GM21360 (cell line): ENCODE measurements around the gene CEACAM19.
"Not testable (repeated sequence)": the region's sequence is repeated elsewhere in the genome, so short reads cannot be mapped to it uniquely, and the experiment has no call there.

ENCODE experiments used
- ATAC-seq: cut with Tn5 transposase; IDR thresholded peaks from one replicate; pipeline ENCODE4 v1.9.1; 2021; ENCODE audit warnings: mild to moderate bottlenecking, moderate library complexity; ENCODE audit not compliant: unreplicated experiment

CEACAM19 gene

DNA sequence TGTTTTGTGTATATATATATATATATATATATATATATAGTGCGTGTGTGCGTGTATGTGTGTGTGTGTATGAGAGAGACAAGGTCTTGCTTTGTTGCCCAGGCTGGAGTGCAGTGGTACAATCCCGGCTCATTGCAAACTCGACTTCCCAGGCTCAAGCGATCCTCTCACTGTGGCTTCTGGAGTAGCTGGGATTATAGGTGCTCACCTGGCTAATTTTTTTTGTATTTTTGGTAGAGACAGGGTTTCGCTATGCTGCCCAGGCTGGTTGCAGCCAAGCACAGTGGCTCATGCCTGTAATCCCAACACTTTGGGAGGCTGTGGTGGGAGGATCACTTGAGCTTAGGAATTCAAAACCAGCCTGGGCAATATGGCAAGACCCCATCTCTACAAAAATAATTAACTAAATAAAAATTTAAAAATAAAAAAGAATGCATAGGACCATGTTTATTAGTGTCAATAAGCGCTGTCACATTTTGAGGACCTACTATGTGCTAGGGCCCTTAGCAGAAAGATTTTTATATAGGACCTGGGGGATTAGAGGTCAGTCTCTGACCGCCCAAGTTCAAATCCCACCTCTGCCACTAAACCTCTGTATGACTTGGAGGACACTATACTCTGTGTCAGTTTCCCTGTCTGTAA lies 25.8 kb upstream of the CEACAM19 start:
- no peak for ATAC-seq

DNA sequence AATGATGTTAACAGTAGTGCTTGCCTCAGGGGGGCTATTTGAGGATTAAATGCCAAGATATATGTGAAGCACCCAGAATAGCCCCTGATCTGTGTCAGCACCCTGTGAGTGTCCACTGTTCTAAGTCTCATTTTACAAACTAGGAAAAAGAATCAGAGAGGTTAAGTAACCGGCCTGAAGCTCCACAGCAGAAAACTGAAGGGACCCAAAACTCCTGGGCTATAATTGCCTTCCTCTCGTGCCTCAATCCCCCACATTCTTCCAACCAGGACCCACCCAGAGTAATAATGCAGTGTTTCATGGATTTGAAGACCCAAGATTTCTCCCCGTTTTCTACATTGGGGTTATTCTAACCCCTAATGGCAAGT lies 25.2 kb upstream of the CEACAM19 start:
- ATAC-seq: no peak

DNA sequence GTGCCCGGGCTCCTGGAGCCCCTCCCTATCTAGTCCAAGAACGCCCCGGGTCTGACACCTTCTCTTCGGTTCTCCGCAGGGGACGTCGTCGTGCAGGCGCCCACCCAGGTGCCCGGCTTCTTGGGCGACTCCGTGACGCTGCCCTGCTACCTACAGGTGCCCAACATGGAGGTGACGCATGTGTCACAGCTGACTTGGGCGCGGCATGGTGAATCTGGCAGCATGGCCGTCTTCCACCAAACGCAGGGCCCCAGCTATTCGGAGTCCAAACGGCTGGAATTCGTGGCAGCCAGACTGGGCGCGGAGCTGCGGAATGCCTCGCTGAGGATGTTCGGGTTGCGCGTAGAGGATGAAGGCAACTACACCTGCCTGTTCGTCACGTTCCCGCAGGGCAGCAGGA lies 24.1 kb upstream of the CEACAM19 start:
- no peak for ATAC-seq

DNA sequence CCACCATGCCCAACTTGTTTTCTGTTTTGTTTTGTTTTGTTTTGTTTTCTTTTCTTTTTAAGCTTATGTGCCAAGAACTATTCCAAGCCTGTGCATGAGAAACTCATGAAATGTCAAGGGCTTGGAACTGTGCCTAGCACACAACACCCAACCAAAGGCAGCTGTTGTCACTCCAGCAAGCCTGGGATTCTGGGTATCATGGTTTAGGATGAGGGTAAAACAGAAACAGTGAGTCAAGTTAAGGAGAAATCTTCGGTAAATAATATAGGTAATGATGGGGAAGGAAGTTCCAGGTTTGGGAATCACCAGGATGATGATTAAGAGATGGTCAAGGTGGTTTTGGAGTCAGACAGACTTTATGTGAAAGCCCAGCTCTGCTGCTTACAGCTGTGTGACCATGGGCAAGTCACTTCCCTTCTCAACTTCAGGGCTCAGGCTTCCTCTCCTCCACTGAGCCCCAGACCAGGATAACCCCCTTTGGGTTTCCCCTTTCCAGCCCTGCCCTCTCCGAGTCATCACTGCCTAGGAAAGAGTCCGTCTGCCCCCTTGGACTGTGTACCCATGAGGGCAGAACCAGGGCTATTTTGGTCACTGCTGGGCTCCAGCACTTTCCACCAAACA lies 22.5 kb upstream of the CEACAM19 start:
- ATAC-seq: no peak

DNA sequence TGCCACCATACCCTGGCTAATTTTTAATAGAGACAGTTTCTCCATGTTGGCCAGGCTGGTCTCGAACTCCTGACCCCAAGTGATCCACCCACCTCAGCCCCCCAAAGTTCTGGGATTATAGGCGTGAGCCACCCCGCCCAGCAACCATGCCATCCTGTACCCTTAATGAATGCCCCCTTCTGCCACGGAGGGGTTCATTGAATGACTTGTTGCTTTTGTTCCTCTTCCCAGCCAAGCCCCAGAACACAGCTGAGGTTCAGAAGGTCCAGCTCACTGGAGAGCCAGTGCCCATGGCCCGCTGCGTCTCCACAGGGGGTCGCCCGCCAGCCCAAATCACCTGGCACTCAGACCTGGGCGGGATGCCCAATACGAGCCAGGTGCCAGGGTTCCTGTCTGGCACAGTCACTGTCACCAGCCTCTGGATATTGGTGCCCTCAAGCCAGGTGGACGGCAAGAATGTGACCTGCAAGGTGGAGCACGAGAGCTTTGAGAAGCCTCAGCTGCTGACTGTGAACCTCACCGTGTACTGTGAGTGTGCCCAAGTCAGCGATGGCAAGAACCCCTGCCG lies 21.6 kb upstream of the CEACAM19 start:
- no peak for ATAC-seq

DNA sequence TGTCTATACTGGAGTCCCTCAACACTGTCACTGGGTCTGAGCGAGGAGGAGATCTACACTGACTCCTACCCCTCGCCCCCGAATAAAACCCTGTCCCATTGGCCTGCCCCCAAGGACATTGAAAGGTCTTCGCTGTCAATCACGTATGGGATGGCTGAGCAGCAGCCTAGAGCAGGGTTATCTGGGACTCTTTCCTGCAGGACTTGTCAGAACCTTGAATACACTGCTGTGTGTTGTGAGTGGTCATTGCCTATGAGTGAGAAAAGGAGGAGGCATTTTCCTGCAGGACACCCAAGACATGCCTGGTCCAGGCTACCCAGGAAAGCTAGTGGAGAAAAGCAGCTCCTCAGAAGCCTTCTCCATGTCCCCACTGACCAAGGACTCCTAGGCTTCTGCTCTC lies 17.9 kb upstream of the CEACAM19 start:
- ATAC-seq: no peak

DNA sequence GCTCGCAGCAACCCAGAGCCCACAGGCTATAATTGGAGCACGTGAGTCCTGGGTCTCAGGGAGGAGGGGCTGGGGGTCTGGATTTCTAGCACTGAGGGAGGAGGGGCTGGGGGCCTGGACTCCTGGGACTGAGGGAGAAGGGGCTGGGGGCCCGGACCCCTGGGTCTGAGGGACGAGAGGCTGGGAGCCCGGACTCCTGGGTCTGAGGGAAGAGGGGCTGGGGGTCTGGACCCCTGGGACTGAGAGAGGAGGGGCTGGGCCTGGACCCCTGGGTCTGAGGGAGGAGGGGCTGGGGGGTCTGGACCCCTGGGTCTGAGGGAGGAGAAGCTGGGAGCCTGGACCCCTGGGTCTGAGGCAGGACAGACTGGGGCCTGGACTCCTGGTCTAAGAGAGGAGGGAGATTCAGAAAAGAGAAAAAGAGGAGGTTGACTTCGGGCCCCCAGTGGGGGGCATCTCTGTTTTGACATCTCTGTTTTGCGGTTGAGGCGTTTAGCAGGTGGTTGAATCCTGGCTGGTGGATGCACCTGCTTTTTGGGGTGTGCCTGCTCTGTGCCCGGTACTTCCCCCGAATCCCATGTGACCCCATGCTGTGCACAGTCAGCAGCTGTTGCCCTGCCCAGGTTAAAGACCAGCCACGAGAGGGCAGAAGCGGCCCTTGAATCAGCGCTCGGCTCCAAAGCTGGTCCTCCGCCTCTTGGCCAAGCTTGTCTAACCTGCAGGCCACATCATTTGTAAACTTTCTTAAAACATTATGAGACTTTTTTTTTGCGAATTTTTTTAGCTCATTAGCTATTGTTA lies 17.1 kb upstream of the CEACAM19 start:
- ATAC-seq: peak; percentile 84

DNA sequence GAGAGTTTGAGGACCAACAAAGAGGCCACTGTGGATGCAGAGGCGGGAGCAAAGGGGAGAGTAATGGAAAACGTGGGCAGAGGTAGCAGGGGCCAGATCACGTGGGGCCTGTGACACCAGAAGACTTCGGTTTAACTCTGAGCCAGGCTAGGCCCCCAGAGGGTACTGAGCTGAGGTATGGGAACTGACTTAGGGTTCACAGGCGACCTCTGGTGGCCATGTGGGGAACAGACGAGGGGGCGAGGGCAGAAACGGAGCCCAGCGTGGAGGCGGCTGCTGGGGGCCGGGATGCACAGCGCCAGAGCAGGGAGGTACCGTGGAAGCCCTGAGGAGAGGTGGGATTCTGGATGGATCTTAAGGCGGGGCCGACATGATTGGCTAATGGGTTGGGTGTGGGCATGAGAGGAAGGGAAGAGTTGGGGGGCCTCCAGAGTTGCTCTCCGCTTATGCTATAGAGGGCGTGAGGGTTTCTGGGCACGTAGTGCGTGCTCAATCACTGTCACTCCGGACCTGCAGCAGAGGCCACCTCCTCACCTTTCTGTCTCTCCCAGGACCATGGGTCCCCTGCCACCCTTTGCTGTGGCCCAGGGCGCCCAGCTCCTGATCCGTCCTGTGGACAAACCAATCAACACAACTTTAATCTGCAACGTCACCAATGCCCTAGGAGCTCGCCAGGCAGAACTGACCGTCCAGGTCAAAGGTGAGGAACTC lies 13.9 kb upstream of the CEACAM19 start:
- no peak for ATAC-seq

DNA sequence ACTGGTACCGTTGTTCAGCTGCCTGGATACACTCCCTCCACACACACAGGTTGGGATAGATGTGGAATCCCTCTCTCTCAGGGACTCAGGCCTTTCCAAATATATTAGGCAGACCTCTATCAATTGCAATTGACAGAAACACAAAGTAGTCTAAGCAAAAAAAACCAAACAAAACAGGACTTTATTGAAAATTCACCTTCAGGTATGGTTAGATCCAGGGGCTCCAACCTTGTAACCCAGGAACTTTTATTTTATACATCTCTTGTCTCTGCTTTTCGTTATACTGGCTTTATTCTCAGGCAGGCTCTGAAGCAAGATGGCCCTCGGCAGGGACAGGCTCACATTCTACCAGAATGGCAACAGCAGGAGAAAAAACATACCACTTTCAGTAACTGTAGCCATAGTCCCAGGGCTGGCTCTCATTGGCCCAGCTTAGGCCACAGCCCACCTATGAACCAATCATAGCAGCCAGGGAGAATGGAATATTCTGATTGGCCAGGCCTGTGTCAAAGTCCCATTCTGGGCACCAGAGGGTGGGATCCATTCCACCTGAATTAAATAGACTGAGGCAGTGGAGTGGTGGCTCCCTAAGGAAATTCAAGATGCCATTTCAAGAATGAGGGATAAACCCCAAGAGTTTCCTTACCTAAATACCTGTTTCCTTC lies 13.1 kb upstream of the CEACAM19 start:
- no peak for ATAC-seq

DNA sequence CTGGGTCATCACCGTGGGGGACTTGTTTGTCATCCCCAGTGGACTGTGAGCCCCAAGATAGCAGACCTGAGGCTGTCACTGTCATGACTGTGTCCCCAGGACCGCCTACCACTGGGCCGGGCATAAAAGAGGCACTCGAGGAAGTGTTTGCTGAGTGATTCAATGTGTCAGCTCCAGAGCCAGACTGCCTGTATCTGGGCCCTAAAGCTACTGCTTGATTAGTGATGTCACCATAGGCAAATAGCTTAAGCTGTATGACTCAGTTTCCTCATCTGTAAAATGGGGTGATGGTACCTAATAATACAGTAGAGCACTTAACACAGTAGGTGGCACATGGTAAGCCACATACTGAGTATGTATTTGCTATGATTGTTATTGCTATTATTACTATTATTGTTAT lies 11.2 kb upstream of the CEACAM19 start:
- ATAC-seq: no peak

DNA sequence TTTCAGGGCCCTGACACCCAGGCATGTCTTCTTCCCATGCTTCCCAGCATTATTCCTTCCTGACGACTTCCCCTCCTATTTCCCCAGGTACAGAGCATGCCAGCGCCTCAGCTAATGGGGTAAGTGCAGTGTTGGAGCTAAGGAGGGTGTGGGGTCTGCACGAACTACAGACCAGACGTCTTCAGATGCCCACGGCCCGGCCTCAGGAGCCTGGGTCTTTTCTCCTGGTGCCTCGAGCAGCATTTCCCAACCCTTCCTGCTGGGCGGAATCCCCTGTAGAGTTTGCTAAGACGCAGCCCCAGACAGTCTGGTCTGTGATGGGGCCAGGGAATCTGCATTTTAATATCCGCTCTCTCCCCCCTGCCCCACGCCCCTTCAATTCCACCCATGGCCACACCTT lies 10.1 kb upstream of the CEACAM19 start:
- no peak for ATAC-seq

DNA sequence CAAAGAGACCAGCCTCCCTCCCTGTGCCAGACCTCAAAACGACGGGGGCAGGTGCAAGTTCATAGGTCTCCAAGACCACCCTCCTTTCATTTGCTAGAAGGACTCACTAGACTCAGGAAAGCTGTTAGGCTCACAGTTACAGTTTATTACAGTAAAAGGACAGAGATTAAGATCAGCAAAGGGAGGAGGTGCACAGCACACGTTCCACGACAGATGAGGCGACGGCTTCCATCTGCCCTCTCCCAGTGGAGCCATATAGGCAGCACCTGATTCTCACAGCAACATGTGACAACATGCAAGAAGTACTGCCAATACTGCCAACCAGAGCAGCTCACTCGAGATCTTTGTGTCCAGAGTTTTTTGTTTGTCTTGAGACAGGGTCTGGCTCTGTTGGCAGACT lies 9.4 kb upstream of the CEACAM19 start:
- no peak for ATAC-seq

DNA sequence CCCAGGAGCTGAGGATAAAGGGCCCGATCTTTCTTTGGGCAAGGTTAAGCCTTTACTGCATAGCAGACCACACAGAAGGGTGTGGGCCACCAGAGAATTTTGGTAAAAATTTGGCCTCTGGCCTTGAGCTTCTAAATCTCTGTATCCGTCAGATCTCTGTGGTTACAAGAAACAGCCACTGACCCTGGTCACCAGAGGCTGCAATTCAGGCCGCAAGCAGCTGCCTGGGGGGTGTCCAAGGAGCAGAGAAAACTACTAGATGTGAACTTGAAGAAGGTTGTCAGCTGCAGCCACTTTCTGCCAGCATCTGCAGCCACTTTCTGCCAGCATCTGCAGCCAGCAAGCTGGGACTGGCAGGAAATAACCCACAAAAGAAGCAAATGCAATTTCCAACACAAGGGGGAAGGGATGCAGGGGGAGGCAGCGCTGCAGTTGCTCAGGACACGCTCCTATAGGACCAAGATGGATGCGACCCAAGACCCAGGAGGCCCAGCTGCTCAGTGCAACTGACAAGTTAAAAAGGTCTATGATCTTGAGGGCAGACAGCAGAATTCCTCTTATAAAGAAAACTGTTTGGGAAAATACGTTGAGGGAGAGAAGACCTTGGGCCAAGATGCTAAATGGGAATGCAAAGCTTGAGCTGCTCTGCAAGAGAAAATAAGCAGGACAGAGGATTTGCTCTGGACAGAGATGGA lies 8.4 kb upstream of the CEACAM19 start:
- no peak for ATAC-seq

DNA sequence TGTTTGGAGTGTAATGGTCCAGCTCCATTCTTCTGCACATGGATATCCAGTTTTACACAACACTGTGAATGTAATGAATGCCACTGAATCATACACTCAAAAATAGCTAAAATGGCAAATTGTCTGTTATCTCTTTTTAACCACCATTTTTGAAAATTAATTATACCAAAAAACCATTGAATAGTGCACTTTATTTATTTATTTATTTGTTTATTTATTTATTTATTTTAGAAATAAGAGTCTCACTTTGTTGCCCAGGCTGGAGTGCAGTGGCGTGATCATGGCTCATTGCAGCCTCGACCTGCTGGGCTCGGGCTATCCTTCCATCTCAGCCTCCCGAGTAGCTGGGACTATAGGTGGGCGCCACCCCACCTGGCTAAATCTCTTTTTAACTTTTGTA lies 7.3 kb upstream of the CEACAM19 start:
- no peak for ATAC-seq

DNA sequence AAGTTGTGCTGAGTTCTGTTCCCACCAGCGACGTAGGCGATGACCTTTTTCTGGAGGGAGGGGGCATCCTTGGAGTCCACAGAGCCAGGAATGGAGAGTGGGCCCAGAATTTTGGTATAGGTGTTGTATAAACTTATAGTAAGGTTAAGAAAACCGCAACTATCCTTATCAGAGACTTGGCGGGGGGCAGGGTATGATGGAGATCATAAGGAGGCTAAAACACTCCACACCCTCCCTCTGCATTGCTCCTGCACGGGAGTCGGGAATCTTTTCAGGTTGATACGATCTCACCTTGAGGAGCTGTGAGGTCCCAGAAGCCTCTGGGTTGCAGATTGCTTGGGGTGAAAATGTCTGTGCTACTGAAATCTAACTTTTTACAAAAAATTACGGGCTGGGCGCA lies 6.3 kb upstream of the CEACAM19 start:
- ATAC-seq: no peak

DNA sequence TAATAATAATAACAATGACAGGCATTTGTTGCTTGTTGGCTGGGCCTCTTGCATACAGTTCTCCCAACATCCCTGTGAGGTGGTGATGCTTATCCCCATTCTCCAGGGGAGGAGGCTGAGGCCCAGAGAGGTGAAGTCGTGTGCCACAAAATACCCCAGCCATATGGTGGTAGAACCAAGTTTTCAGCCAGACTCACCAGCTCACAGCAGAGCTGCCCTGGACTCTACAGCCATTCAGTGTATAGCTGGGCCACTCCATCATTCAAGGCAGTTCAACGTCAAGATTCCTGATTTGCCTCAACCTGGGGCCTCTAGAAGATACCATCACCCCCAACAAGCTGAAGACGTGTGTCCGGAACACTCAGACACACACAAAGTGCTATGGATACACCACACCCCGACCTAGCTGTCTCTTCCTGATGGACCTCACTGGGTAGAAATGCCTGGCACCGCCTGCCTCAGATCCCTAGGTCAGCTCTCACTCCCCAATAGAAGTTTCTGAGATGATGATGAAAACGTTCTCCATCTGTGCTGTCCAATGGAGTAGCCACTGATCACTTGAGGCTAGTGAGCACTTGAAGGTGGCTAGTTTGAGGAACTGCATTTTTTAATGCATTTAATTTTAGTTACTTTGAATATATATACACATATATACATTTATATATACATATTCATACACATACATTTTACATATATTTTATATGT lies 4.3 kb upstream of the CEACAM19 start:
- no peak for ATAC-seq

DNA sequence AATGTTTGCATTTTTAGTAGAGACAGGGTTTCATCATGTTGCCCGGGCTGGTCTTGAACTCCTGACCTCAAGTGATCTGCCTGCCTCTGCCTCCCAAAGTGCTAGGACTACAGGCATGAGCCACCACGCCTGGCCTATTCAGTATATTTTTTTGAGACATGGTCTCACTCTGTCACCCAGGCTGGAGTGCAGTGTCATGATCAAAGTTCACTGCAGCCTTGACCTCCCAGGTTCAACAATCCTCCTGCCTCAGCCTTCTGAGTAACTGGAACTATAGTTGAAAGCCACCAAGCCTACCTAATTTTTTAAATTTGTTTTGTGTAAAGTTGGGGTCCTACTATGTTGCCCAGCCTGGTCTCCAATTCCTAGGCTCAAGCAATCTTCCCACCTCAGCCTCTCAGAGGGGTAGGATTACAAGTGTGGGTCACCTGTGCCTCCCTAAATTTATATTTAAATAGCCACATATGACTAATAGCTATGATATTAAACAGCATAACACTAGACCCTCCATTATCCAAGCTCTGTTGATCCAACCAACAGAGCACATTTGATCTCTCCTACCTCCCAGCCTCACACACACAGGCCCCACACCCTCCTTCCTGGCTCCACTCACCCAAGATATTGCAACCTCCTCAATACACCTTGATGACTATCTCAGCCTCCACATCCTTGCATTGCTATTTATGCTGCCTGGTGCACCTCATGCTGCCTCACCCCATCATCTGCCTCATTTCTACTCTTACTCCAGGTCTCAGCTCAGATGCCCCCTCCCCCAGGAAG lies 2.1 kb upstream of the CEACAM19 start:
- no peak for ATAC-seq

DNA sequence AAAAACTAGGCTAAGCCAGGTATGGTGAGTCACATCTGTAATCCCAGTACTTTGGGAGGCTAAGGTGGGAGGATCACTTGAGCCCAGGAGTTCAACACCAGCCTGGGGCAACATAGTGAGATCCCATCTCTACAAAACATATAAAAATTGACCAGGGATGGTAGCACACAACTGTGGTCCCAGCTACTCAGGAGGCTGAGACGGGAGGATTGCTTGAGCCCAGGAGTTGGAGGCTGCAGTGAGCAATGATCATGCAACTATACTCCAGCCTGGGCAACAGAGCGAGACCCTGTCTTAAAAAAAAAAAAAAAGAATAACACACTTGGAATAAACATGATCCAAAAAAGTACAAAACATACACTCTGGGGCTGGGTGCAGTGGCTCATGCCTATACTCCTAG lies 1.3 kb upstream of the CEACAM19 start:
- not testable (repeated sequence) for ATAC-seq

DNA sequence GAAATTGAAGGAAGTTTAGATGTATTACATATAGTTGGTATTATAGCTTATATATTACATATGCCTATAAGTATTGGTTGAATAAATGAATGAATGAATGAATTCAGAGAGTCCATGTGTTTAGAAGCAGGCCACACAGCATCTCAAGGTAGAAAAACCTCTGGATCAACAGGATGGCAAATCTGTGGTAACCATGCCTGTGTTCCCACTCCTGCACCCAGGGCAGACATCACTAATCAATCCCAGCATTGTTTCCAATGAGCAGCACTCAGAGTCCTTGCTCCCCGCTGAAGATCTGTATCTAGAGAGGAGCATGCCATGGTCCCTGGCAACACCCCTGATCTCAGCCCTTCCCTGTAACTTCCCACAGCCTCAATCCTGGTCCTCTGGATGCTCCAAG lies 944 bp downstream of the CEACAM19 start:
- no peak for ATAC-seq
